NCI-H187 treated with DMSO at 0.1 percent for 48 hours (cell line): ENCODE measurements around the gene TSPY10.
"Not testable (repeated sequence)": the region's sequence is repeated elsewhere in the genome, so short reads cannot be mapped to it uniquely, and the experiment has no call there.

Experiments
- DNase-seq: peaks from one replicate; lab custom pipeline; 2025; lab: John Stamatoyannopoulos, UW

TSPY10 gene

GRCh38 chrY:9527580-9527979 is at the start of gene TSPY10:
Gene TSPY10 (plus strand): TSS chrY:9527880. CDS start chrY:9527926, 46 bp downstream.
- DNase-seq: not testable (repeated sequence)

GRCh38 chrY:9486967-9487366 is 40.7 kb upstream of the TSPY10 start, which contains the start of gene TSPY9:
Gene TSPY9 (plus strand): TSS chrY:9487267. CDS start chrY:9487313, 46 bp downstream.
- not testable (repeated sequence) for DNase-seq

- DNase-seq: not testable (repeated sequence)
These were observed 23.3 kb upstream of the TSPY10 start for GRCh38 chrY:9504396-9504795.

GRCh38 chrY:9516287-9516686 is 11.4 kb upstream of the TSPY10 start:
- not testable (repeated sequence) for DNase-seq
